T-cell (primary cell): ENCODE data around the gene BET1. TPM values are rescaled to one million over a fixed set of nuclear protein-coding genes. Genes with fewer than 3 reads are reported as not detected.

Experiments used
- ATAC-seq, 4 experiments: fragments of 200-7000 bp in 3 of 4; fragments of 150-1000 bp in 1 of 4; cut with Tn5 transposase; replicated peaks in 1 of 4; 1 replicate in 3 of 4; 2 replicates in 1 of 4; pipeline ENCODE4 v1.10.0; 2021; ENCODE audit warnings: moderate library complexity in 3 of 4, mild to moderate bottlenecking in 2 of 4, moderate number of reproducible peaks in 1 of 4
- CTCF ChIA-PET, 2 donors: fragments of 300-600 bp; sonication (Branson Sonifier 250); formaldehyde crosslinking; loops; one replicate each; lab custom pipeline; 2022; ENCODE audit warnings: antibody characterized with exemption in 2 of 2; lab: Charles Lee
- POLR2A ChIA-PET, 2 donors: fragments of 300-600 bp; sonication (Branson Sonifier 250); formaldehyde crosslinking; loops; one replicate each; lab custom pipeline; 2022; ENCODE audit warnings: antibody characterized with exemption in 2 of 2; lab: Charles Lee
- DNase-seq, 35 experiments: peaks; one replicate each; pipeline versions ENCODE4 v3.0.0 to v3.0.0-alpha.2; 2013 to 2023
- H3K27ac ChIP-seq: one replicate; pipeline ENCODE4 v1.5.1; 2013; ENCODE audit warnings: low read length
- H3K27me3 ChIP-seq, 2 experiments: replicated peaks in 1 of 2; 1 replicate in 1 of 2; 2 replicates in 1 of 2; pipeline versions ENCODE4 v1.6.1 to v1.7.0; 2013; ENCODE audit warnings: low read length in 1 of 2, mixed read lengths in 1 of 2; ENCODE audit not compliant: control insufficient read depth in 2 of 2, insufficient read depth in 2 of 2; ENCODE audit errors: extremely low read depth in 1 of 2
- H3K36me3 ChIP-seq, 2 donors: 1 replicate in 1 of 2; 2 replicates in 1 of 2; pipeline versions ENCODE4 v1.6.1 to v1.7.0; 2013; ENCODE audit warnings: low read length in 1 of 2; ENCODE audit not compliant: control insufficient read depth in 2 of 2, insufficient read depth in 1 of 2; ENCODE audit errors: extremely low read depth in 1 of 2
- H3K4me1 ChIP-seq, 2 experiments: 1 replicate in 1 of 2; 2 replicates in 1 of 2; pipeline versions ENCODE4 v1.6.1 to v1.7.0; 2013; ENCODE audit warnings: low read length in 2 of 2, mixed read lengths in 1 of 2; ENCODE audit not compliant: insufficient read depth in 2 of 2, control insufficient read depth in 1 of 2; ENCODE audit errors: extremely low read depth in 1 of 2
- H3K4me3 ChIP-seq, 2 donors: 1 replicate in 1 of 2; 2 replicates in 1 of 2; pipeline versions ENCODE4 v1.5.1 to v1.7.0; 2013; ENCODE audit warnings: mild to moderate bottlenecking in 2 of 2, low read length in 1 of 2, moderate library complexity in 1 of 2; ENCODE audit not compliant: control insufficient read depth in 1 of 2; ENCODE audit errors: extremely low read depth in 1 of 2
- H3K9me3 ChIP-seq: 2 replicates; pipeline ENCODE4 v1.7.0; 2013
- H3K27ac Mint-ChIP-seq, 2 donors: one replicate each; pipeline ENCODE4 v1.8.0; 2020 to 2021; ENCODE audit warnings: mild to moderate bottlenecking in 2 of 2, mixed read lengths in 2 of 2
- H3K27me3 Mint-ChIP-seq, 2 donors: one replicate each; pipeline ENCODE4 v1.8.0; 2021 to 2022; ENCODE audit warnings: mixed read lengths in 2 of 2
- H3K36me3 Mint-ChIP-seq: one replicate; pipeline ENCODE4 v1.8.0; 2021; ENCODE audit warnings: mixed read lengths
- H3K4me1 Mint-ChIP-seq, 3 donors: one replicate each; pipeline ENCODE4 v1.8.0; 2020 to 2022; ENCODE audit warnings: mixed read lengths in 3 of 3, mild to moderate bottlenecking in 1 of 3
- H3K4me3 Mint-ChIP-seq, 3 donors: one replicate each; pipeline ENCODE4 v1.8.0; 2020 to 2022; ENCODE audit warnings: mild to moderate bottlenecking in 3 of 3, mixed read lengths in 3 of 3, moderate library complexity in 3 of 3
- H3K9me3 Mint-ChIP-seq, 3 donors: one replicate each; pipeline ENCODE4 v1.8.0; 2020 to 2022; ENCODE audit warnings: mixed read lengths in 3 of 3
- WGBS: methylation state at CpG from one replicate; pipeline ENCODE4 v1.1.5; 2013; ENCODE audit warnings: missing lambda C conversion rate; ENCODE audit not compliant: insufficient coverage; 5-methylcytosine and 5-hydroxymethylcytosine counted together
- total RNA-seq, 35 experiments: library from RNA in 6 of 35; stranded (reverse) in 6 of 35; fragments of 120-200 nt in 1 of 35; gene quantifications; one replicate each; pipeline versions ENCODE4 v1.2.1 to v1.2.4 and lab custom pipeline; 2013 to 2026

Gene BET1
- total RNA-seq, 5 donors from 2014 or later (not counting 1 experiment from before 2014, with no cell fraction given), result 11.9 to 27.2 (median 25.4) TPM

GRCh38 chr7:93985101-93985500 lies 19.1 kb downstream of the BET1 start:
- H3K9me3 Mint-ChIP-seq, result no peaks in the 10 kb centered on the region
- CTCF ChIA-PET, result no interaction called here
- Histone ChIP-seq H3K9me3 (no peaks in the 10 kb centered on the region), H3K4me3 (no peak overlapping the region), H3K27me3 (no peaks in the 10 kb centered on the region), H3K27ac (no peak overlapping the region), H3K4me1 (no peaks in the 10 kb centered on the region), H3K36me3 (no peaks in the 10 kb centered on the region)
- no peaks in the 10 kb centered on the region for H3K27me3 Mint-ChIP-seq
- no peak overlapping the region for H3K27ac Mint-ChIP-seq
- WGBS, result no CpG with 5 or more reads among the region's 1 CpG
- peaks cover 0 to 2% (median 0%) of the 10 kb centered on the region in 3 donors for H3K4me1 Mint-ChIP-seq
- ATAC-seq (no peak), DNase-seq (no peak)
- H3K4me3 Mint-ChIP-seq, result no peak overlapping the region
- POLR2A ChIA-PET, result no interaction called here
- peaks cover 9% of the 10 kb centered on the region for H3K36me3 Mint-ChIP-seq

GRCh38 chr7:93984024-93984423 lies 20.1 kb downstream of the BET1 start:
- no peak for ATAC-seq
- ChIA-PET CTCF (no interaction called here), POLR2A (no interaction called here)
- Mint-ChIP-seq H3K9me3 (no peaks in the 10 kb centered on the region), H3K4me1 (peaks cover 0 to 2% (median 0%) of the 10 kb centered on the region in 3 donors), H3K27me3 (no peaks in the 10 kb centered on the region), H3K36me3 (peaks cover 9% of the 10 kb centered on the region), H3K27ac (no peak overlapping the region), H3K4me3 (no peak overlapping the region)
- no peaks in the 10 kb centered on the region for H3K9me3 ChIP-seq
- H3K4me3 ChIP-seq, result no peak overlapping the region
- no peak overlapping the region for H3K27ac ChIP-seq
- DNase-seq, result no peak
- H3K27me3 ChIP-seq, result no peaks in the 10 kb centered on the region
- H3K36me3 ChIP-seq, result no peaks in the 10 kb centered on the region
- no peaks in the 10 kb centered on the region for H3K4me1 ChIP-seq

GRCh38 chr7:93981480-93981874 lies 22.7 kb downstream of the BET1 start:
- Histone ChIP-seq H3K36me3 (no peaks in the 10 kb centered on the region), H3K27ac (no peak overlapping the region), H3K4me3 (no peak overlapping the region), H3K4me1 (no peaks in the 10 kb centered on the region), H3K27me3 (no peaks in the 10 kb centered on the region), H3K9me3 (no peaks in the 10 kb centered on the region)
- WGBS, result 100% methylated on average over 1 of the region's 2 CpGs
- POLR2A ChIA-PET, result no interaction called here
- Mint-ChIP-seq H3K27ac (no peak overlapping the region), H3K4me1 (peaks cover 0 to 2% (median 0%) of the 10 kb centered on the region in 3 donors), H3K9me3 (no peaks in the 10 kb centered on the region), H3K4me3 (no peak overlapping the region), H3K27me3 (no peaks in the 10 kb centered on the region), H3K36me3 (no peaks in the 10 kb centered on the region)
- DNase-seq (no peak), ATAC-seq (no peak)
- CTCF ChIA-PET, result no interaction called here

- ChIA-PET POLR2A (no interaction called here), CTCF (no interaction called here)
- no peaks in the 10 kb centered on the region for H3K9me3 Mint-ChIP-seq
- ATAC-seq, result no peak
- H3K27me3 Mint-ChIP-seq, result no peaks in the 10 kb centered on the region
- H3K4me3 ChIP-seq, result no peak overlapping the region
- no peaks in the 10 kb centered on the region for H3K36me3 ChIP-seq
- no peak overlapping the region for H3K4me3 Mint-ChIP-seq
- no peak for DNase-seq
- H3K27ac Mint-ChIP-seq, result no peak overlapping the region
- no peaks in the 10 kb centered on the region for H3K4me1 ChIP-seq
- no peaks in the 10 kb centered on the region for H3K9me3 ChIP-seq
- no peaks in the 10 kb centered on the region for H3K27me3 ChIP-seq
- H3K36me3 Mint-ChIP-seq, result no peaks in the 10 kb centered on the region
- peaks cover 0 to 2% (median 0%) of the 10 kb centered on the region in 3 donors for H3K4me1 Mint-ChIP-seq
- H3K27ac ChIP-seq, result no peak overlapping the region
- WGBS, result no CpG with 5 or more reads among the region's 5 CpGs
Measured at GRCh38 chr7:93980744-93981479, 23.2 kb downstream of the BET1 start.

GRCh38 chr7:93977211-93977950 lies 26.8 kb downstream of the BET1 start:
- ATAC-seq (no peak), DNase-seq (no peak)
- H3K36me3 ChIP-seq, result no peaks in the 10 kb centered on the region
- no peaks in the 10 kb centered on the region for H3K27me3 ChIP-seq
- Mint-ChIP-seq H3K4me1 (peaks cover 0 to 2% (median 0%) of the 10 kb centered on the region in 3 donors), H3K9me3 (no peaks in the 10 kb centered on the region), H3K27me3 (no peaks in the 10 kb centered on the region), H3K36me3 (peaks cover 20% of the 10 kb centered on the region), H3K4me3 (no peak overlapping the region), H3K27ac (no peak overlapping the region)
- ChIA-PET POLR2A (interaction anchor here in 1 of 2 donors (0.5 kb wide), 1 partner anchor 117 kb away, joined by 3 read pairs; no protein-coding TSS in a partner anchor), CTCF (interaction anchor here in 1 of 2 donors (0.7 kb wide), 1 partner anchor 114 kb away, joined by 3 read pairs; no protein-coding TSS in a partner anchor)
- WGBS, result 57% methylated on average over 5 of the region's 7 CpGs
- no peak overlapping the region for H3K4me3 ChIP-seq
- no peak overlapping the region for H3K27ac ChIP-seq
- no peaks in the 10 kb centered on the region for H3K9me3 ChIP-seq
- H3K4me1 ChIP-seq, result no peaks in the 10 kb centered on the region

- H3K27ac Mint-ChIP-seq, result no peak overlapping the region
- no peaks in the 10 kb centered on the region for H3K9me3 ChIP-seq
- no peak overlapping the region for H3K4me3 ChIP-seq
- DNase-seq (no peak), ATAC-seq (no peak)
- ChIA-PET POLR2A (interaction anchor here in 1 of 2 donors (0.6 kb wide), 1 partner anchor 425 kb away, joined by 3 read pairs; no protein-coding TSS in a partner anchor), CTCF (no interaction called here)
- no peaks in the 10 kb centered on the region for H3K4me1 Mint-ChIP-seq
- peaks cover 24% of the 10 kb centered on the region for H3K36me3 Mint-ChIP-seq
- H3K4me1 ChIP-seq, result no peaks in the 10 kb centered on the region
- no peak overlapping the region for H3K4me3 Mint-ChIP-seq
- no peak overlapping the region for H3K27ac ChIP-seq
- no peaks in the 10 kb centered on the region for H3K27me3 ChIP-seq
- no peaks in the 10 kb centered on the region for H3K36me3 ChIP-seq
- H3K27me3 Mint-ChIP-seq, result no peaks in the 10 kb centered on the region
- no peaks in the 10 kb centered on the region for H3K9me3 Mint-ChIP-seq
- WGBS, result no CpG with 5 or more reads among the region's 1 CpG
Measured at GRCh38 chr7:93973134-93973533, 31.0 kb downstream of the BET1 start.
